Tibial artery (tissue), 4 donors: ENCODE results near the gene WNT11.

Source experiments
- DNase-seq, 2 donors: peaks; one replicate each; pipeline ENCODE4 v3.0.0-alpha.2; 2019
- H3K27ac ChIP-seq, 2 donors: fragments of 200-600 bp; sonication (generic) in 1 of 2; 1 replicate in 1 of 2; 2 replicates in 1 of 2; pipeline ENCODE4 v1.5.1; 2018 to 2019; ENCODE audit warnings: mild to moderate bottlenecking in 1 of 2
- H3K27me3 ChIP-seq, 2 donors: fragments of 200-600 bp; sonication (generic) in 1 of 2; one replicate each; pipeline versions ENCODE4 v1.5.1 to v1.6.0; 2016 to 2019
- H3K36me3 ChIP-seq, 3 donors: fragments of 200-600 bp; sonication (generic) in 2 of 3; one replicate each; pipeline ENCODE4 v1.5.1; 2016 to 2019; ENCODE audit warnings: mild to moderate bottlenecking in 2 of 3
- H3K4me1 ChIP-seq, 4 donors: fragments of 200-600 bp; sonication (generic) in 2 of 4; 1 replicate in 3 of 4; 2 replicates in 1 of 4; pipeline ENCODE4 v1.5.1; 2016 to 2019
- H3K4me3 ChIP-seq, 2 donors: fragments of 200-600 bp; sonication (generic) in 1 of 2; 1 replicate in 1 of 2; 2 replicates in 1 of 2; pipeline ENCODE4 v1.5.1; 2018 to 2019; ENCODE audit warnings: mild to moderate bottlenecking in 2 of 2
- H3K9me3 ChIP-seq, 3 donors: fragments of 200-600 bp; sonication (generic) in 1 of 3; one replicate each; pipeline ENCODE4 v1.5.1; 2016 to 2019
- CTCF ChIP-seq, 2 experiments: fragments of 200-600 bp in 1 of 2; fragments of 450-650 bp in 1 of 2; IDR thresholded peaks; one replicate each; pipeline ENCODE4 v1.5.1; 2017 to 2019; ENCODE audit warnings: antibody characterized with exemption in 2 of 2, mild to moderate bottlenecking in 1 of 2, moderate library complexity in 1 of 2
- intact Hi-C: fragments of 100-400 bp; cut with DNase I; formaldehyde crosslinking; loops from one replicate; pipeline ENCODE4 v1.15.0; 2023; ENCODE audit warnings: low total_unique reads

WNT11 gene

GRCh38 chr11:76167590-76167989 lies 38.7 kb downstream of the WNT11 start:
- Histone ChIP-seq H3K27me3 (peaks cover 0 to 19% of the 10 kb centered on the region in 2 donors), H3K4me1 (no peaks in the 10 kb centered on the region), H3K36me3 (no peaks in the 10 kb centered on the region), H3K4me3 (no peak overlapping the region), H3K27ac (no peak overlapping the region), H3K9me3 (no peaks in the 10 kb centered on the region)
- no peak for DNase-seq
- intact Hi-C loops: no loop called here
- no peak for TF ChIP-seq CTCF (IDR thresholded peaks at IDR 0.05)

GRCh38 chr11:76166314-76166713 lies 40.0 kb downstream of the WNT11 start:
- no peak overlapping the region for H3K27ac ChIP-seq
- no peak for TF ChIP-seq CTCF (IDR thresholded peaks at IDR 0.05)
- peaks cover 0 to 8% (median 6%) of the 10 kb centered on the region in 4 donors for H3K4me1 ChIP-seq
- peaks cover 0 to 30% of the 10 kb centered on the region in 2 donors for H3K27me3 ChIP-seq
- no peak for DNase-seq
- H3K9me3 ChIP-seq: no peaks in the 10 kb centered on the region
- no peak overlapping the region for H3K4me3 ChIP-seq
- intact Hi-C loops: no loop called here
- no peaks in the 10 kb centered on the region for H3K36me3 ChIP-seq

- no peaks in the 10 kb centered on the region for H3K36me3 ChIP-seq
- peaks cover 0 to 30% of the 10 kb centered on the region in 2 donors for H3K27me3 ChIP-seq
- no peak for DNase-seq
- H3K27ac ChIP-seq: no peak overlapping the region
- intact Hi-C loops: no loop called here
- H3K9me3 ChIP-seq: no peaks in the 10 kb centered on the region
- no peak for TF ChIP-seq CTCF (IDR thresholded peaks at IDR 0.05)
- peaks cover 0 to 11% (median 9%) of the 10 kb centered on the region in 4 donors for H3K4me1 ChIP-seq
- no peak overlapping the region for H3K4me3 ChIP-seq
Measured at GRCh38 chr11:76164861-76165751, 41.2 kb downstream of the WNT11 start.

GRCh38 chr11:76164081-76164480 lies 42.2 kb downstream of the WNT11 start:
- Histone ChIP-seq H3K9me3 (no peaks in the 10 kb centered on the region), H3K27ac (no peak overlapping the region), H3K4me1 (peaks cover 0 to 11% (median 9%) of the 10 kb centered on the region in 4 donors), H3K36me3 (no peaks in the 10 kb centered on the region), H3K4me3 (no peak overlapping the region), H3K27me3 (peaks cover 0 to 30% of the 10 kb centered on the region in 2 donors)
- no peak for DNase-seq
- no peak for TF ChIP-seq CTCF (IDR thresholded peaks at IDR 0.05)
- intact Hi-C loops: no loop called here

- H3K4me3 ChIP-seq: no peak overlapping the region
- H3K9me3 ChIP-seq: no peaks in the 10 kb centered on the region
- no peaks in the 10 kb centered on the region for H3K36me3 ChIP-seq
- intact Hi-C loops: no loop called here
- TF ChIP-seq CTCF (IDR thresholded peaks at IDR 0.05): no peak
- H3K27ac ChIP-seq: no peak overlapping the region
- peaks cover 0 to 30% of the 10 kb centered on the region in 2 donors for H3K27me3 ChIP-seq
- no peak for DNase-seq
- peaks cover 0 to 11% (median 9%) of the 10 kb centered on the region in 4 donors for H3K4me1 ChIP-seq
Measured at GRCh38 chr11:76163289-76163880, 42.9 kb downstream of the WNT11 start.
